CD14-positive monocyte (primary cell): Measurements from ENCODE around the gene IFNA16. TPM values are rescaled to one million over a fixed set of nuclear protein-coding genes. Genes with fewer than 3 reads are reported as not detected.
"Not testable (repeated sequence)": the region's sequence is repeated elsewhere in the genome, so short reads cannot be mapped to it uniquely, and the experiment has no call there.

Source experiments
- DNase-seq, 3 donors: peaks; one replicate each; pipeline ENCODE4 v3.0.0-alpha.2; 2011 to 2022
- H2AFZ ChIP-seq: 2 replicates; pipeline ENCODE4 v1.6.0; 2012; ENCODE audit warnings: mild to moderate bottlenecking, low read depth, low read length, inconsistent platforms; ENCODE audit not compliant: insufficient read depth, poor library complexity, severe bottlenecking
- H3K27ac ChIP-seq, 2 donors: 1 replicate in 1 of 2; 2 replicates in 1 of 2; pipeline ENCODE4 v1.5.1; 2012 to 2013; ENCODE audit warnings: low read length in 2 of 2, control low read depth in 1 of 2, inconsistent platforms in 1 of 2, low read depth in 1 of 2, mild to moderate bottlenecking in 1 of 2
- H3K27me3 ChIP-seq, 2 donors: one replicate each; pipeline versions ENCODE4 v1.6.0 to v1.6.1; 2011 to 2013; ENCODE audit warnings: low read length in 2 of 2; ENCODE audit not compliant: control insufficient read depth in 2 of 2, insufficient read depth in 2 of 2
- H3K36me3 ChIP-seq, 2 donors: replicated peaks in 1 of 2; 1 replicate in 1 of 2; 2 replicates in 1 of 2; pipeline versions ENCODE4 v1.5.1 to v1.6.1; 2012 to 2013; ENCODE audit warnings: low read length in 2 of 2, control low read depth in 1 of 2, inconsistent platforms in 1 of 2, mild to moderate bottlenecking in 1 of 2; ENCODE audit not compliant: insufficient read depth in 2 of 2, control insufficient read depth in 1 of 2
- H3K4me1 ChIP-seq, 2 donors: 1 replicate in 1 of 2; 2 replicates in 1 of 2; pipeline versions ENCODE4 v1.5.1 to v1.6.1; 2012 to 2013; ENCODE audit warnings: low read length in 2 of 2, control low read depth in 1 of 2, inconsistent platforms in 1 of 2, mild to moderate bottlenecking in 1 of 2, moderate library complexity in 1 of 2; ENCODE audit not compliant: insufficient read depth in 2 of 2, control insufficient read depth in 1 of 2
- H3K4me2 ChIP-seq: replicated peaks from 2 replicates; pipeline ENCODE3; 2012; ENCODE audit warnings: low read length, moderate library complexity, mild to moderate bottlenecking; ENCODE audit not compliant: poor library complexity, severe bottlenecking; ENCODE audit errors: extremely low read depth
- H3K4me3 ChIP-seq, 3 experiments: fragments of 200-600 bp in 1 of 3; sonication (generic) in 1 of 3; replicated peaks in 1 of 3; 1 replicate in 2 of 3; 2 replicates in 1 of 3; pipeline ENCODE4 v1.5.1; 2011 to 2013; ENCODE audit warnings: low read length in 3 of 3, mild to moderate bottlenecking in 3 of 3, control low read depth in 2 of 3, low read depth in 2 of 3, inconsistent platforms in 1 of 3, moderate library complexity in 1 of 3
- H3K79me2 ChIP-seq: 2 replicates; pipeline ENCODE4 v1.6.0; 2012; ENCODE audit warnings: mild to moderate bottlenecking, control low read depth, inconsistent platforms, low read length, moderate library complexity; ENCODE audit not compliant: insufficient read depth
- H3K9ac ChIP-seq: 2 replicates; pipeline ENCODE4 v1.6.0; 2017; ENCODE audit warnings: low read length, mild to moderate bottlenecking; ENCODE audit not compliant: insufficient read depth, poor library complexity, severe bottlenecking
- H3K9me3 ChIP-seq, 2 donors: replicated peaks in 1 of 2; 1 replicate in 1 of 2; 2 replicates in 1 of 2; pipeline versions ENCODE4 v1.5.1 to v1.6.1; 2012 to 2013; ENCODE audit warnings: low read length in 2 of 2, control low read depth in 1 of 2; ENCODE audit not compliant: control insufficient read depth in 1 of 2, insufficient read depth in 1 of 2
- H4K20me1 ChIP-seq: 2 replicates; pipeline ENCODE4 v1.6.0; 2012; ENCODE audit warnings: mild to moderate bottlenecking, low read length, control low read depth, moderate library complexity; ENCODE audit not compliant: insufficient read depth
- H3K27ac Mint-ChIP-seq, 7 donors: one replicate each; pipeline ENCODE4 v1.8.0; 2020; ENCODE audit warnings: mild to moderate bottlenecking in 7 of 7, mixed read lengths in 7 of 7, moderate library complexity in 6 of 7, inconsistent platforms in 2 of 7
- H3K27me3 Mint-ChIP-seq, 3 donors: one replicate each; pipeline ENCODE4 v1.8.0; 2021 to 2022; ENCODE audit warnings: low read depth in 3 of 3, mild to moderate bottlenecking in 3 of 3, mixed read lengths in 3 of 3, moderate library complexity in 3 of 3, inconsistent platforms in 1 of 3
- H3K36me3 Mint-ChIP-seq, 2 donors: one replicate each; pipeline ENCODE4 v1.8.0; 2020; ENCODE audit warnings: mixed read lengths in 2 of 2, inconsistent platforms in 1 of 2, mild to moderate bottlenecking in 1 of 2
- H3K4me1 Mint-ChIP-seq: one replicate; pipeline ENCODE4 v1.8.0; 2020; ENCODE audit warnings: mild to moderate bottlenecking, mixed read lengths
- H3K4me3 Mint-ChIP-seq, 2 donors: one replicate each; pipeline ENCODE4 v1.8.0; 2020; ENCODE audit warnings: mild to moderate bottlenecking in 2 of 2, mixed read lengths in 2 of 2, moderate library complexity in 1 of 2
- H3K9me3 Mint-ChIP-seq, 7 donors: one replicate each; pipeline ENCODE4 v1.8.0; 2020 to 2022; ENCODE audit warnings: mixed read lengths in 7 of 7, mild to moderate bottlenecking in 6 of 7, moderate library complexity in 6 of 7, inconsistent platforms in 2 of 7
- CTCF ChIP-seq: fragments of 200-600 bp; IDR thresholded peaks from one replicate; pipeline ENCODE4 v1.8.0; 2022; ENCODE audit warnings: antibody characterized with exemption, mild to moderate bottlenecking
- WGBS: methylation state at CpG from one replicate; pipeline ENCODE4 v1.1.5; 2013; ENCODE audit warnings: missing lambda C conversion rate; ENCODE audit not compliant: insufficient coverage; 5-methylcytosine and 5-hydroxymethylcytosine counted together
- intact Hi-C, 2 donors: fragments of 100-400 bp; cut with micrococcal nuclease; formaldehyde crosslinking; loops; one replicate each; pipeline versions ENCODE4 v1.15.0 to v1.15.1; 2023
- polyA plus RNA-seq, 3 donors: library from polyadenylated mRNA; depleted of rRNA in 1 of 3; unstranded in 2 of 3; stranded (reverse) in 1 of 3; fragments of 300-500 nt in 2 of 3; fragments of >200 nt in 1 of 3; fragmentation: Illumina TruSeq in 2 of 3; gene quantifications; 1 replicate in 2 of 3; 2 replicates in 1 of 3; pipeline ENCODE4 v1.2.3, GENCODE V29; 2012 to 2021

Gene IFNA16
- polyA plus RNA-seq, 3 donors = not detected

- no peak for DNase-seq
- H3K9ac ChIP-seq = no peak overlapping the region
- H3K4me2 ChIP-seq = no peak overlapping the region
- Mint-ChIP-seq H3K36me3 (no peaks in the 10 kb centered on the region), H3K4me1 (peaks cover 9% of the 10 kb centered on the region), H3K4me3 (no peak overlapping the region), H3K27me3 (peaks cover 0 to 3% (median 3%) of the 10 kb centered on the region in 3 donors), H3K27ac (no peak overlapping the region), H3K9me3 (peaks cover 0 to 2% (median 0%) of the 10 kb centered on the region in 7 donors)
- intact Hi-C loops = no loop called here
- H3K4me3 ChIP-seq = no peak overlapping the region
- H4K20me1 ChIP-seq = no peaks in the 10 kb centered on the region
- no peaks in the 10 kb centered on the region for H3K4me1 ChIP-seq
- no peaks in the 10 kb centered on the region for H3K79me2 ChIP-seq
- no peaks in the 10 kb centered on the region for H3K36me3 ChIP-seq
- no peaks in the 10 kb centered on the region for H3K9me3 ChIP-seq
- no peak overlapping the region for H3K27ac ChIP-seq
- H2AFZ ChIP-seq = no peak overlapping the region
- TF ChIP-seq CTCF = no peak
- no peaks in the 10 kb centered on the region for H3K27me3 ChIP-seq
These were observed 11.9 kb downstream of the IFNA16 start for GRCh38 chr9:21205204-21205603.

GRCh38 chr9:21202105-21202504, 15.0 kb downstream of the IFNA16 start, which contains the start of gene IFNA7:
Gene IFNA7, minus strand, starts transcription at chr9:21202205. Its CDS starts 40 bp downstream, at chr9:21202165.
- H3K27ac Mint-ChIP-seq, H4K20me1 ChIP-seq, H3K9me3 Mint-ChIP-seq, H3K27me3 ChIP-seq, H3K27me3 Mint-ChIP-seq, H3K4me3 ChIP-seq, H3K9me3 ChIP-seq, H3K79me2 ChIP-seq, H3K27ac ChIP-seq, H2AFZ ChIP-seq, H3K36me3 ChIP-seq, H3K4me1 Mint-ChIP-seq, H3K36me3 Mint-ChIP-seq, DNase-seq, intact Hi-C loops, H3K4me1 ChIP-seq, H3K4me2 ChIP-seq, H3K4me3 Mint-ChIP-seq, H3K9ac ChIP-seq: not testable (repeated sequence)
- 83% methylated on average over 1 of the region's 4 CpGs for WGBS
